MG63 (cell line): Measurements from ENCODE around the gene TTLL11. TPM values are rescaled to one million over a fixed set of nuclear protein-coding genes. Genes with fewer than 3 reads are reported as not detected.
"Not testable (repeated sequence)": the region's sequence is repeated elsewhere in the genome, so short reads cannot be mapped to it uniquely, and the experiment has no call there.

Experiments used
- DNase-seq: peaks from one replicate; pipeline ENCODE4 v3.0.0-alpha.2; 2020
- H3K27me3 ChIP-seq: fragments of 250-450 bp; sonication (Bioruptor Pico); 2 replicates; pipeline ENCODE4 v1.5.1; 2020; ENCODE audit warnings: mild to moderate bottlenecking, moderate library complexity
- H3K36me3 ChIP-seq: fragments of 250-450 bp; sonication (Bioruptor Pico); 2 replicates; pipeline ENCODE4 v1.5.1; 2020; ENCODE audit warnings: mild to moderate bottlenecking, moderate library complexity
- H3K4me3 ChIP-seq: fragments of 250-450 bp; sonication (Bioruptor Pico); 2 replicates; pipeline ENCODE4 v1.5.1; 2020; ENCODE audit warnings: mild to moderate bottlenecking, moderate library complexity
- H3K9me3 ChIP-seq: fragments of 250-450 bp; sonication (Bioruptor Pico); 2 replicates; pipeline ENCODE4 v1.5.1; 2020; ENCODE audit warnings: mild to moderate bottlenecking, moderate library complexity
- total RNA-seq: library from RNA; depleted of rRNA; stranded (reverse); fragments of >200 nt; shearing (Covaris generic); gene quantifications from 2 replicates; pipeline ENCODE4 v1.2.3, GENCODE V29; 2014; ENCODE audit warnings: low replicate concordance

The TTLL11 gene
- total RNA-seq, 1 experiment from 2014 or later, result 3.2 TPM

DNA sequence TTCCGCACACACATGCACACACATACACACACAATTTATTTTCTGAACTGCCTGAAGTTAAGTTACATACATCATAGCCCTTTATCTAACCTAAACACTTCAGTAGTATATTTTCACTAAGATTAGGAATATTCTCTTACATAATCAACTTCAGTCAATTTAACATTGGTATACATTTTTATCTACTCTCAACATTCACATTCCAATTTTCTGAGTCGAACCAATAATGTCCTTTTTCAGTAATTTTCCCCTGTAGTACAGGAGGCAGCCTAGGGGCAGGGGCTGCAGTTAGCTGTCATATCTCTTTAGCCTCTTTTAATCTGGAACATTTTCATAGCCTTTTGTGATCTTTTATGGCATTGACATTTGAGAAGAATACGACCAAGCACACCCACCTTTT lies 291.5 kb downstream of the TTLL11 start:
- DNase-seq, result no peak
- Histone ChIP-seq H3K36me3 (no peaks in the 10 kb centered on the region), H3K4me3 (no peak overlapping the region), H3K9me3 (peaks cover 7% of the 10 kb centered on the region; the same call in 1 of the 2 replicates), H3K27me3 (no peaks in the 10 kb centered on the region)

- H3K36me3 ChIP-seq, result no peaks in the 10 kb centered on the region
- no peak overlapping the region for H3K4me3 ChIP-seq
- no peak for DNase-seq
- H3K27me3 ChIP-seq, result no peaks in the 10 kb centered on the region
- peaks cover 7% of the 10 kb centered on the region; the same call in 1 of the 2 replicates for H3K9me3 ChIP-seq
Observed at GRCh38 chr9:121800376-121800775, 292.7 kb downstream of the TTLL11 start.

- H3K27me3 ChIP-seq, result no peaks in the 10 kb centered on the region
- no peaks in the 10 kb centered on the region for H3K9me3 ChIP-seq
- H3K4me3 ChIP-seq, result no peak overlapping the region
- DNase-seq, result no peak
- H3K36me3 ChIP-seq, result no peaks in the 10 kb centered on the region
Observed at GRCh38 chr9:121798941-121799340, 294.2 kb downstream of the TTLL11 start.

DNA sequence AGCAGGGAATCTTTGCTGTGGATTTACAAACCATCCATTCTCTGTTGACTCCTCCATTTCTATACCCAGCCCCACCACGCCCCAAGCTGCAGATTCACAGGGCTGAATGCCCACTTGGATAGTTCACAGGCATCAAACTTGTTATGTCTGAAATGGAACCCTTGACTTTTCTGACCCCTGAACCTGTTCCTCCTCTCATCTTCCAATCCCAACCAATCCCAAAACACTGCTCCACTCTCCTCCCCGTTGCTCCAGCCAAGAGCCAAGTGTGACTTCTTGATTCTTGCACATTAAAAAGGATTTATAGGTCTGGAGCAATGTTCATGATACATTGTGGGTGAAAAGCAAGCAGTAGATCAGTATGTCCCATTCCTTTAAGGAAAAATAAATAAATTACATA lies 296.0 kb downstream of the TTLL11 start:
- Histone ChIP-seq H3K27me3 (no peaks in the 10 kb centered on the region), H3K36me3 (no peaks in the 10 kb centered on the region), H3K9me3 (no peaks in the 10 kb centered on the region), H3K4me3 (no peak overlapping the region)
- no peak for DNase-seq

DNA sequence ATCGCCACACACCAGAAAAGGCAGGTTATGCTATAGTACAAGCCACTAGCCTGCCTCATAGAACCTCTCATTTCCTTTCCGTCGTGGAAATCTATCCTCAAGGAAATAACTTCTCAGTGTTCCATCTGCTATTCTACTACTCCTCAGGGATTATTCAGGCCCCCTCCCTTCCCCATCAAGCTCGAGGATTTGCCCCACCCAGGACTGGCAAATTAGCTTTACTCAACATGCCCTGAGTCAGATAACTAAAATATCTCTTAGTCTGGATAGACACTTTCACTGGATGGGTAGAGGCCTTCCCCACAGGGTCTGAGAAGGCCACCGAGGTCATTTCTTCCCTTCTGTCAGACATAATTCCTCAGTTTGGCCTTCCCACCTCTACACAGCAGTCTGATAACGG lies 298.8 kb downstream of the TTLL11 start:
- not testable (repeated sequence) for H3K9me3 ChIP-seq, H3K4me3 ChIP-seq, H3K36me3 ChIP-seq

GRCh38 chr9:121792476-121792875 lies 300.6 kb downstream of the TTLL11 start:
- DNase-seq, H3K9me3 ChIP-seq, H3K27me3 ChIP-seq, H3K4me3 ChIP-seq, H3K36me3 ChIP-seq: not testable (repeated sequence)

More for the DNA sequence above, 298.8 kb downstream of the TTLL11 start:
- DNase-seq, H3K27me3 ChIP-seq: not testable (repeated sequence)

- H3K9me3 ChIP-seq, result no peaks in the 10 kb centered on the region
- no peak for DNase-seq
- no peaks in the 10 kb centered on the region for H3K27me3 ChIP-seq
- no peak overlapping the region for H3K4me3 ChIP-seq
- H3K36me3 ChIP-seq, result no peaks in the 10 kb centered on the region
Observed at GRCh38 chr9:121790841-121791240, 302.3 kb downstream of the TTLL11 start.

DNA sequence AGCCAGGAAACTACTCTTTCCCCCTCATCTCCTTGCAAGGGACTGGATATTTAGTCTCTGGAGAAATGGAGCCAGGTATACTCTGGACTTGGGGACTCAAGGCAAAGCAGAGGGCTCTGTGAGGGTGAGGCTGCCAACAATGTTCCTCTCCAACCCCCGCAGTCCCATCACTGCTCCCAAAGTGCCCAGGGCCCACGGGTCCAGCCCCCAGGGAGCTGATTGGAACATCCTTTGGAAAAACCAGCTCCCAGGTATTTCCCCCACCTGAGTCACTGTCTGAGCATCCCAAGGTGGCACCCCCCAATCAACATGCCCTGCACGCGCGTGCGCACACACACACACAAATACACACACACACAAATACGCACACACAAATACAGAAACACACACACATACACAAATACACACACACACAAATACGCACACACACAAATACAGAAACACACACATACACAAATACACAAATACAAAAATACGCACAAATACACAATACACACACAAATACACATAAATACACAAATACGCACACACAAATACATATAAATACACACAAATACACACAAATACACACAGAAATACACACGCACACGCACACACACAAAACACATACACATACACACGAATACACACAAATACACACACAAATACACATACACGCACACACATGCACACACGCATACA lies 304.3 kb downstream of the TTLL11 start:
- H3K27me3 ChIP-seq, result no peaks in the 10 kb centered on the region
- no peak overlapping the region for H3K4me3 ChIP-seq
- no peak for DNase-seq
- H3K36me3 ChIP-seq, result no peaks in the 10 kb centered on the region
- H3K9me3 ChIP-seq, result no peaks in the 10 kb centered on the region

GRCh38 chr9:121786998-121787422 lies 306.1 kb downstream of the TTLL11 start:
- H3K27me3 ChIP-seq, result no peaks in the 10 kb centered on the region
- H3K9me3 ChIP-seq, result no peaks in the 10 kb centered on the region
- H3K4me3 ChIP-seq, result no peak overlapping the region
- DNase-seq, result no peak
- no peaks in the 10 kb centered on the region for H3K36me3 ChIP-seq

DNA sequence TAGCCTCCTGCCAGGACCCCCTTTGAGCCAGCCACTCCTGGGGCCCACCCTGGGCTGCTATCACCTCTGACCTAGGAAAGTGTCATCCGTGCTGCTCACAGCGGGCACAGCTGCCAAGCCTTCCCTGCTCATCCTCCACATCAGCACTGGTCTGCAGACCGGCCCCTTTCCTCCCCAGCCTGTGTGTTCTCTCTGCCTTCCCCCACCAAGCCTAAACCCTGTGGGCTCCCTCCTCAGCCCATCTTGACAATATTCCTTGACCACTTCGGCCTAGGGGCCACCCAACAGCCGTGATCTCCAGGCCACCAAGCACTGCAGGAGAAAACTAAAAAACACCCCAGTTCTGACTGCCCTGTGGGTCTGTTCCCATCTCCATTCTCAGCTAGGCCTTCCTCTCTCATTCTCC lies 306.6 kb downstream of the TTLL11 start:
- Histone ChIP-seq H3K36me3 (no peaks in the 10 kb centered on the region), H3K9me3 (no peaks in the 10 kb centered on the region), H3K27me3 (no peaks in the 10 kb centered on the region), H3K4me3 (no peak overlapping the region)
- no peak for DNase-seq

- Histone ChIP-seq H3K4me3 (no peak overlapping the region), H3K36me3 (no peaks in the 10 kb centered on the region), H3K27me3 (no peaks in the 10 kb centered on the region), H3K9me3 (no peaks in the 10 kb centered on the region)
- DNase-seq, result no peak
Observed at GRCh38 chr9:121785673-121786542, 307.2 kb downstream of the TTLL11 start.

GRCh38 chr9:121784731-121785411 lies 308.2 kb downstream of the TTLL11 start:
- DNase-seq, result no peak

DNA sequence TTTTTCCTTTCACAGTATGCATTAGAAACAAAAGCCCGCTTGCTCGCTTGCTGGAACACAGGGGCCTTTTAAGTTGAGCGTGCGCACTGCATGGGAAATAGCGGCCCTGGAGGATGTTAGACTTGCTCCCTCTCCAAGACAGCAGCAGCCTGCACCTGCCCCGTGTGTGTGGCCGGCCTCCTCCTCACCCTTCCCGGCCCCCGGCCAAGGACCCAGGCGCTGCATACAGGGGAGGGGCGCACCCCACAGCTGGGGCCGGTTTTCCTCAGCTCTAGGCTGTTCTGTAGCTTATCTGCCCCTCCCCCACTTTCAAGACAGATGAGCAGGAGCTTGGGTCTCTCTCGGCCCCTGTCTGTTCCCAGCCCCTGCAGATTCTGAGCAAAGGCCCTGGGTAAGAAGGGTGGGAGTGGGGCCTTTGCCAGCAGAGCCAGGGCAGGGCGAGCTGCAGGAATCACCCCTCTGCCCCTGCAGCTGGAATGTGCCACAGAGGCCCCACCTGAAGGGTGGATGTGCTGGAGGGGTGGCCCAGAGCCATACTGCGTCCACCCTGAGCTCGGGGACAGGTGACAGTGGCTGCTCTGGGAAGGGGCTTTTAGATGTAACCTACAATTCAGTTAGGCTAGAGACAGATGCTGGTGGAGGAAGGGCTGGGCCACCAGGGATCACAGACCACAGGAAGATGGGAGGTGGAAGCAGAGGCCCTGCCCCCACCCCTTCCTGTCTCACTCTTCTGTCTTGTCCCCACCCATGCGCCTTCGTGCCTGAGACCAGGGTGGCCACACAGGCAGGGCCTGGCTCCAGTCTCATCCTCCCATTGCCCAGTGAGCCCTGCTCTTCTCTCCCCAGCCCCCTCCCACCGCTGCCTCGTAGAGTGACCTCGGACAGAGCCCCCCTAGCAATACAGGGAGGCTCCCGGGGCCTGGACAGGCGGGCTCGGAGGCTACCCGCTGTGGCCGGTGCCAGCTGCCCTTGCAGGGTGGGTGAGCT lies 309.3 kb downstream of the TTLL11 start:
- no peaks in the 10 kb centered on the region for H3K27me3 ChIP-seq
- H3K36me3 ChIP-seq, result no peaks in the 10 kb centered on the region
- DNase-seq, result no peak
- no peaks in the 10 kb centered on the region for H3K9me3 ChIP-seq
- no peak overlapping the region for H3K4me3 ChIP-seq

More at GRCh38 chr9:121784731-121785411, 308.2 kb downstream of the TTLL11 start:
- no peaks in the 10 kb centered on the region for H3K9me3 ChIP-seq
- no peak overlapping the region for H3K4me3 ChIP-seq
- no peaks in the 10 kb centered on the region for H3K27me3 ChIP-seq
- H3K36me3 ChIP-seq, result no peaks in the 10 kb centered on the region

GRCh38 chr9:121783111-121783510 lies 310.0 kb downstream of the TTLL11 start:
- H3K9me3 ChIP-seq, result peaks cover 4% of the 10 kb centered on the region; the same call in 1 of the 2 replicates
- DNase-seq, result no peak
- H3K4me3 ChIP-seq, result no peak overlapping the region
- no peaks in the 10 kb centered on the region for H3K27me3 ChIP-seq
- peaks cover 2% of the 10 kb centered on the region; the same call in 1 of the 2 replicates for H3K36me3 ChIP-seq

DNA sequence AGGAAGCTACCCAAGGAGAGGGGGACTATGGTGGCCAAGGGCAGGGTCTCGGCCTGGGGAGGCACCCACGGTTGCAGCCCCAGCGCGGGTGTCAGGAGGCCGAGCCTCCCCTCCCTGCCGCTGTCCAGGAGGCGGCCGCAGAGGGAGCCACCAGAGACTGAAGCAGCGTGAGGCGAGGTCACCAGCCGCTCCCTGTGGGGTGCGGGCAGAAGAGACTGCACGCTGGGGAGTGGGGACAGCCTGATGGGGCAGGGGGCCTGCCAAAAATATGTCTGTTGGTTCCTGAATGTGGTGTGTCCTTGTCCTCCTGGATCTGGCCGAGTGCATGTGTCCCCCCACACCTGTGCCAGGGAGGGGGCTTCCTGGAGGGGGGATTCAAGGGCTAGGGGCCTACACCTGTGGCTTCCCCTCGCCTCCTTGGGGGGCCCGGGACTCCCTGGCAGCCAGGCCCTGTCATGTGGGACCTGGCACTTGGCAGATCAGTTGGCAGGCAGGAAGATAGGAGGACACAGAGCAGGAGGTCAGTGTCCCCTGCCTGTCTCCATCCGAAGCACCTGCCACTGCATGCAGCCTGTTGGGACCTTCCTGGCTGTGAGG lies 310.5 kb downstream of the TTLL11 start:
- no peaks in the 10 kb centered on the region for H3K27me3 ChIP-seq
- peaks cover 5% of the 10 kb centered on the region for H3K36me3 ChIP-seq
- no peak overlapping the region for H3K4me3 ChIP-seq
- peaks cover 4% of the 10 kb centered on the region for H3K9me3 ChIP-seq
- DNase-seq, result no peak
